COLO829 (cell line): ENCODE measurements around the gene ACOX1.

Source experiments
- DNase-seq: peaks from one replicate; pipeline ENCODE4 v3.0.0; 2012; ENCODE audit warnings: low spot score

ACOX1 gene

GRCh38 chr17:75978938-75979704 is at the start of gene ACOX1, which contains the start of gene TEN1:
Gene ACOX1, minus strand, starts transcription at chr17:75979166. Its CDS starts 93 bp downstream, at chr17:75979073.
Gene TEN1, plus strand, starts transcription at chr17:75979240. Its CDS starts 6,953 bp downstream, at chr17:75986193.
- DNase-seq, result peak; percentile 81

GRCh38 chr17:76027159-76027839 is 48.3 kb upstream of the ACOX1 start, which contains the start of gene EVPL:
Gene EVPL, minus strand, starts transcription at chr17:76027306. Its CDS starts 108 bp downstream, at chr17:76027198.
- no peak for DNase-seq

GRCh38 chr17:76026714-76027158 is 47.8 kb upstream of the ACOX1 start:
- no peak for DNase-seq

GRCh38 chr17:76025294-76025693 is 46.3 kb upstream of the ACOX1 start:
- no peak for DNase-seq

GRCh38 chr17:76024353-76024752 is 45.4 kb upstream of the ACOX1 start:
- DNase-seq, result no peak

- no peak for DNase-seq
Measured at GRCh38 chr17:76023900-76024237, 44.9 kb upstream of the ACOX1 start.

GRCh38 chr17:76022973-76023899 is 44.3 kb upstream of the ACOX1 start:
- DNase-seq, result no peak

GRCh38 chr17:76022285-76022684 is 43.3 kb upstream of the ACOX1 start:
- DNase-seq, result no peak

- DNase-seq, result no peak
Measured at GRCh38 chr17:76019833-76020467, 41.0 kb upstream of the ACOX1 start.

GRCh38 chr17:76018801-76019200 is 39.8 kb upstream of the ACOX1 start:
- no peak for DNase-seq

- DNase-seq, result no peak
Measured at GRCh38 chr17:76018340-76018680, 39.3 kb upstream of the ACOX1 start.

- DNase-seq, result no peak
Measured at GRCh38 chr17:76017481-76018339, 38.7 kb upstream of the ACOX1 start.

- no peak for DNase-seq
Measured at GRCh38 chr17:76014925-76015261, 35.9 kb upstream of the ACOX1 start.

GRCh38 chr17:76014100-76014924 is 35.3 kb upstream of the ACOX1 start:
- peak; percentile 70 for DNase-seq

GRCh38 chr17:76013377-76013932 is 34.5 kb upstream of the ACOX1 start:
- no peak for DNase-seq

GRCh38 chr17:76011951-76012350 is 33.0 kb upstream of the ACOX1 start:
- DNase-seq, result no peak

GRCh38 chr17:76009969-76010661 is 31.1 kb upstream of the ACOX1 start:
- no peak for DNase-seq

GRCh38 chr17:76009447-76009846 is 30.5 kb upstream of the ACOX1 start:
- no peak for DNase-seq
